ENCODE measurements around the gene TRAP1. TPM values are rescaled to one million over a fixed set of nuclear protein-coding genes. Genes with fewer than 3 reads are reported as not detected.
A peak's percentile ranks its signal among the peaks of the same experiment; 100 is the strongest.

Gene TRAP1
- polyA plus RNA-seq, 2 of the 4 experiments (the other 2 are of a cell fraction) = 103 to 198 TPM

- Histone ChIP-seq H3K27ac (peak overlapping the region; percentile 25 to 58; a peak in 4 of 6 replicates), H3K4me2 (peak overlapping the region; percentile 30), H3K9me3 (no peaks in the 10 kb centered on the region), H3K4me1 (peaks cover 15% of the 10 kb centered on the region), H3K4me3 (no peak overlapping the region)
- DNase-seq (ENCODE audit: low read depth in 1 of 2, low spot score in 1 of 2) = peak in 1 of 2 experiments; percentile 78
- ChIA-PET CTCF (interaction anchor here (1.2 to 1.6 kb wide), 3 partner anchors 10 to 557 kb away, joined by 3 to 6 read pairs (median 3); no protein-coding TSS in a partner anchor), POLR2A (interaction anchor here (0.8 kb wide), 1 partner anchor 21 kb away, joined by 7 read pairs; the partner anchor contains the start of gene TRAP1)
- no peak for FAIRE-seq
- ATAC-seq = peak; percentile 57 to 90; a peak in 4 of 6 replicates
- 60% methylated on average over 13 of the region's 13 CpGs for WGBS (ENCODE audit: missing lambda C conversion rate)
- no peak for TF ChIP-seq CHD4 (IDR thresholded peaks at IDR 0.05; ENCODE audit: borderline replicate concordance)
- TF ChIP-seq MAFK (IDR thresholded peaks at IDR 0.05; ENCODE audit: partially characterized antibody) = peak; percentile 71
- TF ChIP-seq FOSB (CRISPR knock-in tag; IDR thresholded peaks at IDR 0.05) = no peak
- no peak for TF ChIP-seq CBX2 (IDR thresholded peaks at IDR 0.05; ENCODE audit: borderline replicate concordance, low read depth)
- no peak for TF ChIP-seq HES2 (IDR thresholded peaks at IDR 0.05)
- TF ChIP-seq FOSL2 (IDR thresholded peaks at IDR 0.05) = no peak
- TF ChIP-seq FOSL2 (CRISPR knock-in tag; IDR thresholded peaks at IDR 0.05) = no peak
- no peak for TF ChIP-seq HMGXB4 (CRISPR knock-in tag; IDR thresholded peaks at IDR 0.05; ENCODE audit: borderline replicate concordance)
- no peak for TF ChIP-seq CHD2 (IDR thresholded peaks at IDR 0.05; ENCODE audit: low read length, partially characterized antibody)
- no peak for TF ChIP-seq MAX (IDR thresholded peaks at IDR 0.05)
- TF ChIP-seq NFE2L2 (conservative IDR thresholded peaks at IDR 0.05; ENCODE audit: low read length) = peak; percentile 46; the same call in 1 of the 2 replicates
- TF ChIP-seq EP300 (IDR thresholded peaks at IDR 0.05) = no peak
- no peak for TF ChIP-seq TFCP2L1 (CRISPR knock-in tag; IDR thresholded peaks at IDR 0.05)
- no peak for TF ChIP-seq FOXS1 (CRISPR knock-in tag; IDR thresholded peaks at IDR 0.05)
- no peak for TF ChIP-seq SREBF2 (IDR thresholded peaks at IDR 0.05)
- peak; percentile 76 for TF ChIP-seq GATA3 (IDR thresholded peaks at IDR 0.05; ENCODE audit: borderline replicate concordance)
- no peak for TF ChIP-seq MAZ (IDR thresholded peaks at IDR 0.05; ENCODE audit: borderline replicate concordance, low read depth, low read length)
- TF ChIP-seq RARB (CRISPR knock-in tag; IDR thresholded peaks at IDR 0.05) = no peak
- TF ChIP-seq KDM5A (IDR thresholded peaks at IDR 0.05) = no peak
- TF ChIP-seq PHF8 (IDR thresholded peaks at IDR 0.05; ENCODE audit: borderline replicate concordance, low read depth) = no peak
- TF ChIP-seq KDM1A (IDR thresholded peaks at IDR 0.05; ENCODE audit: low read depth) = no peak
- TF ChIP-seq HEYL (CRISPR knock-in tag; IDR thresholded peaks at IDR 0.05) = no peak
- TF ChIP-seq RNF2 (IDR thresholded peaks at IDR 0.05; ENCODE audit: borderline replicate concordance, low read depth) = no peak
- no peak for TF ChIP-seq POLR2AphosphoS2 (conservative IDR thresholded peaks at IDR 0.05; ENCODE audit: low read length)
Observed at GRCh38 chr16:3696425-3697218, 20.7 kb downstream of the TRAP1 start.

Measured in A549 (cell line).